ENCODE data around the gene EXOC4.

Gene EXOC4

DNA sequence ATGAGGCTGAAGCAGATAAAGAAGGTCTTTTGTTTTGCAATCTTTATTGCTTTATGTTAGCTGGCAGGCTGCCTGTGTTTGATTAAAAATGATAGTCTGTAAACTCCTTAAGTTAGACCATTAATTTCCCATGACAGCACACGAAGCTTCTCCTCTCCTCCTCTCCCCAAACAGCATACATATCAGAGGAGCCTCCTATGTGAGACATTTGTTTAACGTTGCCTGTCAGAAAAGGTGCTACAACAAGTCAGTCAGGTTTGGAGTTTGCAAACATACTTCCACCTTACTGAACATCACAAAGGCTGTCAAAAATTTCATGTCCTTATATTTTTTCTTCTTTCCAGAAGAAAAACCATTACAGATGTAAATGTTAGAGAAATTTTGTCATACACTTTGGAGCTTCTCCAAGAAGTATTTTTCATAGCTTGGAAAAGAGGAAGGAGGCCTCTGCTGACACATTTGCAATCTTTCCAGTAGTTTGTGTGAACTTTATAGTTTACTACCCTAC is 393.1 kb downstream of the EXOC4 start:
- TF ChIP-seq, protein P1, sequence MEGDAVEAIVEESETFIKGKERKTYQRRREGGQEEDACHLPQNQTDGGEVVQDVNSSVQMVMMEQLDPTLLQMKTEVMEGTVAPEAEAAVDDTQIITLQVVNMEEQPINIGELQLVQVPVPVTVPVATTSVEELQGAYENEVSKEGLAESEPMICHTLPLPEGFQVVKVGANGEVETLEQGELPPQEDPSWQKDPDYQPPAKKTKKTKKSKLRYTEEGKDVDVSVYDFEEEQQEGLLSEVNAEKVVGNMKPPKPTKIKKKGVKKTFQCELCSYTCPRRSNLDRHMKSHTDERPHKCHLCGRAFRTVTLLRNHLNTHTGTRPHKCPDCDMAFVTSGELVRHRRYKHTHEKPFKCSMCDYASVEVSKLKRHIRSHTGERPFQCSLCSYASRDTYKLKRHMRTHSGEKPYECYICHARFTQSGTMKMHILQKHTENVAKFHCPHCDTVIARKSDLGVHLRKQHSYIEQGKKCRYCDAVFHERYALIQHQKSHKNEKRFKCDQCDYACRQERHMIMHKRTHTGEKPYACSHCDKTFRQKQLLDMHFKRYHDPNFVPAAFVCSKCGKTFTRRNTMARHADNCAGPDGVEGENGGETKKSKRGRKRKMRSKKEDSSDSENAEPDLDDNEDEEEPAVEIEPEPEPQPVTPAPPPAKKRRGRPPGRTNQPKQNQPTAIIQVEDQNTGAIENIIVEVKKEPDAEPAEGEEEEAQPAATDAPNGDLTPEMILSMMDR (IDR thresholded peaks at IDR 0.05): no peak

DNA sequence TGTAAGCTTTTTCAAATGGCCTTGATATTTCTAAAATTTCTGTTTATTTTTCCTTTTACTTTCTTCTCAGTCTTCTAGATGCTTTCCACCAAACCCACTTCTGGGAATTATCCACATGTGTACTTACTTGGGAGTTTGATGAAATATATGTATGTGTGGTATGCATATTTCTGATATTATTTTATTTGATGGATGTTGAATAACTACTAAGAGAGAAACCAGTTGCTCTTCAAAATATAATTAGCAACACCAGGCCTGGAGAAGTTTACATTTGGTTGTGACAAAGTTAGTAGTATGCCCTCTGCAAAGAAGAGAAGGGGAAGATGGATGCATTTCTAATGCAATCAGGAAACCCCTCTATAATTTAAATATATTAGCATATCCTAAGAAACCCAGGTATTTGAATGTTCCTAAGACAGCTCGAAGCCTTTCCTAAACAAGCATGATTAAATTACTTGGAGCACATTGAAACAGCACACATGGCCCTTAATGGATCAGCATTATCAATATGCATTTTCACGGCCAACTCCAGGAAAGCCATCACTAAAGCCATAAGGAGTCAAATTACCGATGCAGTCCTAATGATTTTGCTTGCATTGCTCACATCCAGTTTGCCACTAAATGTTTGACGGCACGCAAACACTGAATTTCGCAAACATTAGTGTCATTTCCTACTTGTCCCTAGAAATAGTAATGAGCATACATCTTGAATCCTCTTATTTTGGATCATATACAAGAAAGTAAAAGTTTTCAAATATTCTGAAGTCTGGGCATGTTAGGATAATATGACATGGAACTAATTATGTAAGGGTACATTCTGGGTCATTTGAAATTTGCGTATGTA is 393.8 kb downstream of the EXOC4 start:
- TF ChIP-seq, protein P1 (IDR thresholded peaks at IDR 0.05): no peak

DNA sequence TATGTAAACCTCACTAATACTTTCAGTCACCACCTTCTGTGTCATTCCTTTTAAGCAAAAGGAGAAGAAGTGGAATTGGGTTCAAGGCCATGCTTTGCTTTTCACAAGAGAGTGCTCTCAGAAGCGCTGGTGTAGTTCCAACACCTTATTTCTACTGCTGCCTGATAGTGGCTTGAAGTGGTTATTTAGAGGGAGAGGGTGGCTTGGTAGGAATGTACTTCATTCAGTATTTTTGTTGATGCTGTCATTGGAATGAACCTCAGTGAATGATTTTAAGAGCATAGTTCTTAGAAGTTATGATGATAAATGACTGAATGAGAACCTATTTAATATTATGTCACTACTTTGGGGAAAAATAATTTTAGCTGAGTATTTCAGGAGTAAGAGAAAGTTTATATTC is 396.7 kb downstream of the EXOC4 start:
- TF ChIP-seq, protein P1 (IDR thresholded peaks at IDR 0.05): no peak

DNA sequence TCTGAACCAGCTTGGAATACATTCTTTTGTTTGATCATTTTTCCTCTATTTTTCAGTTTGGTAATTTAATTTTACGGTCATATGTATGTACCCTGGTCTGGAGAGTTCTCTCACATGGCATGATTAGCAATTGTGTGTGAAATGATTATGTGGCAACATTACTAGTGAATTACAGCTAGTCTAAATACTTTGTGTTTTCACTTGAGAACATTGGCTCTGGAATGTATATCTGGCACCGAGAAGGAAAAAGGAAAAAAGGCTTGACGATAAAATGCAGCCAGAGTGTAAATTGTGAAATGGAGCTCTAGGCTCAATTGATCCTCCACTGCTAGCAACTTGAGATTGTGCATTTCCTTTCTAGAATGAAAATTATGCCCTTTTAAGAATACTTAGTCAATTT is 397.2 kb downstream of the EXOC4 start:
- TF ChIP-seq, protein P1 (IDR thresholded peaks at IDR 0.05): no peak

DNA sequence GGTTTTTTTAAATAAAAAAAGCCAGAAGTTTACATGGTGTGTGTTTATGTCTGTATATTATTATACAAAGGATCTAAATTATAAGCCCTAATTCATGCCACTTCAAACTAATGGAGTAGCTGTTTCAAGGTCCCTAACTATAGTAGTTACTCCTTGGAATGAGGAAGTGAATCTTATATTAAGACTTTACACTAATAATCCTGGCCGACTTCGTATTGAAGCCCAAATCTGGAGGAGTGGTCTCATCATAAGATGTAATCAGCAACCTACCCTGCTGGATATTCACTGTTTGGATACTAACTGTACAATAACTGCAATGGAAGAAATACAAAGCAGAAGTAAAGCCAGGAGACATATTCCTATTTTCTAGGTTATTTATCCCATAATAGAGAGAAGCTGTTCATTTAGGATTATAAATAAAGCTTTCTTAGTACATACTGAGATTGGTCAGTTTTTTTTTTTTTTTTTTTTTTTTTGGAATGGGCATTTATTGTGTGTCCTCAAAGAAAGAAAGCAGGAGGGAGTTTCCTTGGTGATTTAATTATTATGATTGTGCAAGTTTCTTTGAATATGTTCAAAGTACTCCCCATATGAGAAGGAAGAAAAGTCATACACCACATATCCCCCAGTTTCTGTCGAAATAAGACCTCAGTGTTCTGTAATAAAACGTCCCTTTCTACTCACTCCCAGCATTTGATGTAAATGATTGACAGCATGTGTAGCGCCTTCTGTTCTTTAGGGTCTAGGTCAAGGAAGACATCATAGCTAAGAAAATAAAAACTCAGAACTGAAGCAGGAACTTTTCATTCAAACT is 397.8 kb downstream of the EXOC4 start:
- TF ChIP-seq, protein P1 (IDR thresholded peaks at IDR 0.05): no peak

DNA sequence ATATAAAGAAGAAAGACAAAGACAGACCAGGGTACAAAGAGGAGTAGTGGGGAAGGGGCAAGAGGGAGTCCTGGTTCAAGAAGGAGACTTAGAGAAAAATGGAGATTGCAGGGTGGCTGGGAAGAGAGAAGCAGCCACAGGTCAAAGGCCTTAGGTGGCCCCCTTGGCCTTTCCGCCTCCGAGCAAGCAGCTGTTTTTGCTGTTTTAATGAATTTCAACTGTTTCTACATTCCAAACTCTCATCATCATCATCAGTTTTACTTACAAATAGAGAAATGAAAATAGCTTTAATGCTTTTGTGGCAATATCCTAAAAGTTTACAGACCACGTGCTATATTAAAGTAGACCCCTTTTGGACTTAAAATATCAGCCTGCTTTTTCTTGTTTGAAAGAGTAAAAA is 399.7 kb downstream of the EXOC4 start:
- TF ChIP-seq, protein P1 (IDR thresholded peaks at IDR 0.05): no peak

DNA sequence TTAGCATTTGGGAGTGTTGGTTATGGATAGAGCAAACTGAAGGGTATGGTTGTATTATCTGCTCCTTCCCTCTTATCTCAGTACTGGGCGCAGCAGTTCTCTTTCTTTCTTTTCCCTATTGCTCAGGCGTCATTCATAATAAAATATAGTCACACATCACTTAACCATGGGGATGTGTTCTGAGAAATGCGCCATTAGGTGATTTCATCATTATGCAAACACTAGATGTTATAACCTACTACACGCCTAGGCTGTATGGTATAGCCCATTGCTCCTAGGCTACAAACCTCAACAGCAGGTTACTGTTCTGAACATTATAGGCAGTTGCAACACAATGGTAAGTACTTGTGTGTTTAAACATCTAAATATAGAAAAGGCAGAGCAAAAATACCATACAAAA is 401.7 kb downstream of the EXOC4 start:
- TF ChIP-seq, protein P1 (IDR thresholded peaks at IDR 0.05): no peak

Measured in LNCAP (cell line).